ENCODE data around the gene KLHL7. TPM values are rescaled to one million over a fixed set of nuclear protein-coding genes. Genes with fewer than 3 reads are reported as not detected.

The KLHL7 gene, protein sequence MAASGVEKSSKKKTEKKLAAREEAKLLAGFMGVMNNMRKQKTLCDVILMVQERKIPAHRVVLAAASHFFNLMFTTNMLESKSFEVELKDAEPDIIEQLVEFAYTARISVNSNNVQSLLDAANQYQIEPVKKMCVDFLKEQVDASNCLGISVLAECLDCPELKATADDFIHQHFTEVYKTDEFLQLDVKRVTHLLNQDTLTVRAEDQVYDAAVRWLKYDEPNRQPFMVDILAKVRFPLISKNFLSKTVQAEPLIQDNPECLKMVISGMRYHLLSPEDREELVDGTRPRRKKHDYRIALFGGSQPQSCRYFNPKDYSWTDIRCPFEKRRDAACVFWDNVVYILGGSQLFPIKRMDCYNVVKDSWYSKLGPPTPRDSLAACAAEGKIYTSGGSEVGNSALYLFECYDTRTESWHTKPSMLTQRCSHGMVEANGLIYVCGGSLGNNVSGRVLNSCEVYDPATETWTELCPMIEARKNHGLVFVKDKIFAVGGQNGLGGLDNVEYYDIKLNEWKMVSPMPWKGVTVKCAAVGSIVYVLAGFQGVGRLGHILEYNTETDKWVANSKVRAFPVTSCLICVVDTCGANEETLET
- total RNA-seq (2022) = 35.8 and 40.6 TPM in 2 replicates
- Bru-seq, nascent RNA = percentile 71 among the genes with signal in this experiment
- BruChase-seq, experiment 1, labeled RNA remaining after a 2-hour chase = percentile 70 among the genes with signal in this experiment
- BruChase-seq, experiment 2, labeled RNA remaining after a 6-hour chase = percentile 70 among the genes with signal in this experiment
- long read RNA-seq, full-length matches to known transcripts = 54 of 72 reads
- long read RNA-seq, partial matches to known transcripts = 1 of 72 reads
- long read RNA-seq, other reads (novel, unspliced or antisense) = 17 of 72 reads

DNA sequence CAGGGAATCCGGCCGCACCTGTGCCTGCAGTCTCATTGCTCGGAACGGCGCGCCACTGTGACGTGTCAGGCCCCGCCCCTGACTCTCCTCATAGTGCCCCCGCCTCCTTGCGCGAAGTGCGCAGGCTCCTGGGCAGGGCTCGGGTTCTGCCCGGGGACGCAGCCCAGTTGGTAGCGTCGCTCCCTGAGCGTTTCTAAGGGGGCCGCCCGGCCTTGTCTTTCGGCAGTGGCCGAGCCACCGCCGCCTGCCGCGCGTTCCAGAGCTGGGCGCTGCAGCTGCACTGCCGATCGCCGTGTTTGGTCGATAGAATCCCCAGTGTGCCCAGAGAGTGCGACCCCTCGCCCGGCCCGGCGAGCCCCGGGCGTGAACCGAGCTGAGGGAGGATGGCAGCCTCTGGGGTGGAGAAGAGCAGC is at the start of gene KLHL7:
TSS of gene KLHL7 (plus strand) at position 142 of the 413 bp plus-strand sequence. CDS start at position 384, 242 bp downstream.
- no peaks in the 10 kb centered on the region for H3K9me3 ChIP-seq
- Mint-ChIP-seq H3K27ac (ENCODE audit: unreplicated experiment) (peak within 1 kb of the TSS; percentile 98), H3K4me1 (ENCODE audit: low read depth, unreplicated experiment) (no peaks in the 10 kb centered on the region), H3K9me3 (ENCODE audit: unreplicated experiment) (no peaks in the 10 kb centered on the region), H3K4me3 (ENCODE audit: unreplicated experiment) (peak within 1 kb of the TSS; percentile 96), H3K27me3 (ENCODE audit: insufficient read depth, unreplicated experiment) (no peaks in the 10 kb centered on the region), H3K36me3 (ENCODE audit: insufficient read depth, unreplicated experiment) (peaks cover 14% of the 10 kb centered on the region)
- peak within 1 kb of the TSS; percentile 98 for H3K4me3 ChIP-seq (ENCODE audit: low read depth, low read length)
- TF ChIP-seq, protein P1, sequence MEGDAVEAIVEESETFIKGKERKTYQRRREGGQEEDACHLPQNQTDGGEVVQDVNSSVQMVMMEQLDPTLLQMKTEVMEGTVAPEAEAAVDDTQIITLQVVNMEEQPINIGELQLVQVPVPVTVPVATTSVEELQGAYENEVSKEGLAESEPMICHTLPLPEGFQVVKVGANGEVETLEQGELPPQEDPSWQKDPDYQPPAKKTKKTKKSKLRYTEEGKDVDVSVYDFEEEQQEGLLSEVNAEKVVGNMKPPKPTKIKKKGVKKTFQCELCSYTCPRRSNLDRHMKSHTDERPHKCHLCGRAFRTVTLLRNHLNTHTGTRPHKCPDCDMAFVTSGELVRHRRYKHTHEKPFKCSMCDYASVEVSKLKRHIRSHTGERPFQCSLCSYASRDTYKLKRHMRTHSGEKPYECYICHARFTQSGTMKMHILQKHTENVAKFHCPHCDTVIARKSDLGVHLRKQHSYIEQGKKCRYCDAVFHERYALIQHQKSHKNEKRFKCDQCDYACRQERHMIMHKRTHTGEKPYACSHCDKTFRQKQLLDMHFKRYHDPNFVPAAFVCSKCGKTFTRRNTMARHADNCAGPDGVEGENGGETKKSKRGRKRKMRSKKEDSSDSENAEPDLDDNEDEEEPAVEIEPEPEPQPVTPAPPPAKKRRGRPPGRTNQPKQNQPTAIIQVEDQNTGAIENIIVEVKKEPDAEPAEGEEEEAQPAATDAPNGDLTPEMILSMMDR (IDR thresholded peaks at IDR 0.05; ENCODE audit: insufficient read depth in 1 of 2, low read depth in 1 of 2, low read length in 1 of 2, severe bottlenecking in 1 of 2, unreplicated experiment in 1 of 2) = no peak
- ChIA-PET POLR2A (interaction anchor here (0.6 to 1.3 kb wide), 4 partner anchors 9 to 1026 kb away, joined by 3 to 15 read pairs (median 4); no protein-coding TSS in a partner anchor), CTCF (interaction anchor here (0.6 to 2.6 kb wide), 4 partner anchors 11 to 51 kb away, joined by 3 to 23 read pairs (median 3); no protein-coding TSS in a partner anchor)
- H3K27me3 ChIP-seq (replicated peaks; ENCODE audit: control insufficient read depth, insufficient read depth, low read length) = no peaks in the 10 kb centered on the region
- intact Hi-C loops (cut with micrococcal nuclease; ENCODE audit: unreplicated experiment) = loop anchor here (1.0 kb wide), 1 partner anchor 76 kb away; no protein-coding TSS in a partner anchor
- DNase-seq = peak; percentile 96 to 97
- no peaks in the 10 kb centered on the region for H3K36me3 ChIP-seq (ENCODE audit: control insufficient read depth, insufficient read depth, low read length)
- no TSS peak for BruUV-seq (replicated peaks)
- H3K4me1 ChIP-seq = peaks cover 11% of the 10 kb centered on the region

DNA sequence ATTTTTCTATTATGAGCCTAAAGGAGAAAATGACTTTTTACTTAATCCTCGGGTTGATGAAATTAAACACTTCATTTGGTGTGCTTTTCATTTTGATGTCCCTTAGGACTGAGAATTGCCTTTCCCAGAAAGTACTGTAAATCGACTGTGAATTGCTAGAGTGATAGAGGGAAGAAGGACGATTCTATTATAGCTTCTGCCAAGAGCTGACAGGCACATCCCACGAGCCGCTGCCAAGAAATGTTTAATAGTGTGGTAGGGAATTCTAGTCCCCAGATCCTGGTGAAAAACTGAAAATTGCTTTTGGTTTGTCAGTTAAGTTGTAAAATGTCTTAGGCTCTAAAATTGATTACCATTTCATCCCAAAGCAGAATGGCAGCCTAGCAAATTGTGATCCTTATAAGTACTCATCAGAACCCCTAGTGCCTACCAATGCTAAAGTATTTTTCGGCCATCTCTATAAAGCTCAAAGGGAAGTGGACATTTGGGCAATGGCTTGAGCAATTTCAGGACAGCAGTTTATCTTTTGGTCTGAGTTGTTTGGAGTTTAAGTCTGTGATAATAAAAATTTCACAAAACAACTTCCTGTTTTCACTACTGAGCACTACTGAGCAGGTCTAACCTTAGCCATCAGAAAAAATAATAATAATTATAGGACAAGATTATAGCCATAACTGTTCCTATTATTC is 47.0 kb upstream of the KLHL7 start:
- no peak overlapping the region for H3K4me3 Mint-ChIP-seq (ENCODE audit: unreplicated experiment)
- BruUV-seq (replicated peaks) = no TSS peak
- intact Hi-C loops (cut with micrococcal nuclease; ENCODE audit: unreplicated experiment) = loop anchor here (5.0 kb wide), 3 partner anchors 196 to 536 kb away; partner anchors contain the start of gene TOMM7
- H3K9me3 ChIP-seq = no peaks in the 10 kb centered on the region
- H3K4me3 ChIP-seq (ENCODE audit: low read depth, low read length) = no peak overlapping the region
- ChIA-PET CTCF (no interaction called here), POLR2A (no interaction called here)
- no peak for DNase-seq
- H3K36me3 Mint-ChIP-seq (ENCODE audit: insufficient read depth, unreplicated experiment) = no peaks in the 10 kb centered on the region
- H3K27me3 Mint-ChIP-seq (ENCODE audit: insufficient read depth, unreplicated experiment) = no peaks in the 10 kb centered on the region
- H3K4me1 ChIP-seq = peaks cover 10% of the 10 kb centered on the region; the same call in 1 of the 2 replicates
- peak overlapping the region; percentile 20 for H3K27ac Mint-ChIP-seq (ENCODE audit: unreplicated experiment)
- H3K27me3 ChIP-seq (replicated peaks; ENCODE audit: control insufficient read depth, insufficient read depth, low read length) = no peaks in the 10 kb centered on the region
- H3K4me1 Mint-ChIP-seq (ENCODE audit: low read depth, unreplicated experiment) = peaks cover 24% of the 10 kb centered on the region
- no peaks in the 10 kb centered on the region for H3K9me3 Mint-ChIP-seq (ENCODE audit: unreplicated experiment)
- TF ChIP-seq, protein P1 (IDR thresholded peaks at IDR 0.05; ENCODE audit: insufficient read depth in 1 of 2, low read depth in 1 of 2, low read length in 1 of 2, severe bottlenecking in 1 of 2, unreplicated experiment in 1 of 2) = no peak
- no peaks in the 10 kb centered on the region for H3K36me3 ChIP-seq (ENCODE audit: control insufficient read depth, insufficient read depth, low read length)
